Measurements from ENCODE around the gene GPATCH11. TPM values are rescaled to one million over a fixed set of nuclear protein-coding genes. Genes with fewer than 3 reads are reported as not detected.

The GPATCH11 gene
- polyA plus RNA-seq, 1 donor (not counting 4 experiments of a cell fraction or from before 2014, with no cell fraction given): 4.9 TPM

DNA sequence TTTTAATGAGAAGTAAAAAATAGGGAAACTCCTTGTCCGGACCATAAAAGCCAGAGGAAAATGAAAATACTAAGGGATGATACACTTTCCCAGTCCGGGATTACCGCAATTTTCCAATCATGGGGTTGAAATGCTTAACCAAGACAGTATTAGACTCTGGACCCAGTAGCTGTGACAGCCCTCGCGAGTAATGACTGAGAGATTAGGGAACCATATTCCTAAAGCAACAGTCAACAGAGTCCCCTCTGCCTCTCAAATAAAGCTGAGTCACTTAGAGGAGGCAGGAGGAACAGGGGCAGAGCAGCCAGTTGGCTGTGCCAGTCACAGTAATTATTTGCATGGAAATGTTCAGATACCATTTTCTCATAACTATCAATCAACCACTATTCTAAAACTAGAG is 34.8 kb downstream of the GPATCH11 start:
- Histone ChIP-seq H3K27me3 (ENCODE audit: control insufficient read depth, extremely low read depth, insufficient read depth, low read length) (no peaks in the 10 kb centered on the region), H3K9me3 (ENCODE audit: control insufficient read depth, low read depth, low read length) (no peaks in the 10 kb centered on the region), H3K27ac (ENCODE audit: control insufficient read depth, insufficient read depth, low read length) (no peak overlapping the region), H3K4me3 (ENCODE audit: control insufficient read depth in 2 of 3, extremely low read depth in 1 of 3, insufficient read depth in 2 of 3, low read depth in 1 of 3, low read length in 3 of 3) (no peak overlapping the region), H3K79me2 (ENCODE audit: control insufficient read depth, insufficient read depth, low read length) (no peaks in the 10 kb centered on the region), H3K9me1 (ENCODE audit: control insufficient read depth, extremely low read depth, insufficient read depth, low read length) (no peaks in the 10 kb centered on the region), H3K4me1 (ENCODE audit: control insufficient read depth, extremely low read depth, insufficient read depth, low read length) (no peaks in the 10 kb centered on the region), H3K9ac (ENCODE audit: control insufficient read depth, extremely low read depth, insufficient read depth, low read length) (no peak overlapping the region), H2AFZ (ENCODE audit: control insufficient read depth, low read length) (no peak overlapping the region), H4K20me1 (ENCODE audit: control insufficient read depth, extremely low read depth, insufficient read depth, low read length) (no peaks in the 10 kb centered on the region), H3K36me3 (ENCODE audit: control insufficient read depth in 2 of 2, extremely low read depth in 1 of 2, insufficient read depth in 2 of 2, low read length in 2 of 2) (peaks cover 6 to 19% of the 10 kb centered on the region in 2 experiments), H3K4me2 (ENCODE audit: control insufficient read depth, extremely low read depth, insufficient read depth, low read depth, low read length) (no peak overlapping the region)
- dilution Hi-C loops (cut with MboI; ENCODE audit: extremely low pct_ligation_motif_present, low sequenced_read_pairs): no loop called here
- FAIRE-seq (no peak), DNase-seq (ENCODE audit: low read depth, low spot score) (no peak)
- TF ChIP-seq EZH2 (IDR thresholded peaks at IDR 0.05; ENCODE audit: low read length): no peak
- TF ChIP-seq, protein P1, sequence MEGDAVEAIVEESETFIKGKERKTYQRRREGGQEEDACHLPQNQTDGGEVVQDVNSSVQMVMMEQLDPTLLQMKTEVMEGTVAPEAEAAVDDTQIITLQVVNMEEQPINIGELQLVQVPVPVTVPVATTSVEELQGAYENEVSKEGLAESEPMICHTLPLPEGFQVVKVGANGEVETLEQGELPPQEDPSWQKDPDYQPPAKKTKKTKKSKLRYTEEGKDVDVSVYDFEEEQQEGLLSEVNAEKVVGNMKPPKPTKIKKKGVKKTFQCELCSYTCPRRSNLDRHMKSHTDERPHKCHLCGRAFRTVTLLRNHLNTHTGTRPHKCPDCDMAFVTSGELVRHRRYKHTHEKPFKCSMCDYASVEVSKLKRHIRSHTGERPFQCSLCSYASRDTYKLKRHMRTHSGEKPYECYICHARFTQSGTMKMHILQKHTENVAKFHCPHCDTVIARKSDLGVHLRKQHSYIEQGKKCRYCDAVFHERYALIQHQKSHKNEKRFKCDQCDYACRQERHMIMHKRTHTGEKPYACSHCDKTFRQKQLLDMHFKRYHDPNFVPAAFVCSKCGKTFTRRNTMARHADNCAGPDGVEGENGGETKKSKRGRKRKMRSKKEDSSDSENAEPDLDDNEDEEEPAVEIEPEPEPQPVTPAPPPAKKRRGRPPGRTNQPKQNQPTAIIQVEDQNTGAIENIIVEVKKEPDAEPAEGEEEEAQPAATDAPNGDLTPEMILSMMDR (optimal IDR thresholded peaks at IDR 0.05 in 1 of 3, IDR thresholded peaks at IDR 0.05 in 1 of 3, conservative IDR thresholded peaks at IDR 0.05 in 1 of 3; ENCODE audit: extremely low read depth in 1 of 3, insufficient read depth in 2 of 3, low read length in 3 of 3): no peak

DNA sequence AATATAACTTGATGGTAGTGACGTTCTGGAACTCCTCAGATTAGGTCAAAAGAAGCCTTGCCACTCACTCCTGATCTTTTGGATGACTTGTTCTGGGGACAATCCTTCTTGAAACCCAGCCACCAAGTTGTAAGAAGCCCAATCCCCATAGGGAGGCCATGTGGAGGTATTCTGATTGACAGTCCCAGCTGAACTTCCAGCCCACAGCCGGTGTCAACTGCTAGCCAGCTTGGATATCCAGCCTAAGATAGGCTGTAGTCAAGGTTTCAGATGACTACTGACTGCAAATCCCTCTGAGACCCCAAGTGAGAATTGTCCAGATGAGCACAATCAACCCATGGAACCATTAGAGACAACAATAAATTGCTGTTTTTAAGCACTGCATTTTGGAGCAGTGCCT is 41.1 kb downstream of the GPATCH11 start:
- no peaks in the 10 kb centered on the region for H3K4me1 ChIP-seq (ENCODE audit: control insufficient read depth, extremely low read depth, insufficient read depth, low read length)
- H3K9me1 ChIP-seq (ENCODE audit: control insufficient read depth, extremely low read depth, insufficient read depth, low read length): no peaks in the 10 kb centered on the region
- peaks cover 16 to 26% of the 10 kb centered on the region in 2 experiments for H3K36me3 ChIP-seq (ENCODE audit: control insufficient read depth in 2 of 2, extremely low read depth in 1 of 2, insufficient read depth in 2 of 2, low read length in 2 of 2)
- H2AFZ ChIP-seq (ENCODE audit: control insufficient read depth, low read length): no peak overlapping the region
- no peaks in the 10 kb centered on the region for H3K27me3 ChIP-seq (ENCODE audit: control insufficient read depth, extremely low read depth, insufficient read depth, low read length)
- H3K4me2 ChIP-seq (ENCODE audit: control insufficient read depth, extremely low read depth, insufficient read depth, low read depth, low read length): no peak overlapping the region
- H4K20me1 ChIP-seq (ENCODE audit: control insufficient read depth, extremely low read depth, insufficient read depth, low read length): peaks cover 3% of the 10 kb centered on the region
- H3K79me2 ChIP-seq (ENCODE audit: control insufficient read depth, insufficient read depth, low read length): peaks cover 6% of the 10 kb centered on the region
- dilution Hi-C loops (cut with MboI; ENCODE audit: extremely low pct_ligation_motif_present, low sequenced_read_pairs): no loop called here
- no peak for DNase-seq (ENCODE audit: low read depth, low spot score)
- no peaks in the 10 kb centered on the region for H3K9me3 ChIP-seq (ENCODE audit: control insufficient read depth, low read depth, low read length)
- FAIRE-seq: no peak
- no peak overlapping the region for H3K4me3 ChIP-seq (ENCODE audit: control insufficient read depth in 2 of 3, extremely low read depth in 1 of 3, insufficient read depth in 2 of 3, low read depth in 1 of 3, low read length in 3 of 3)
- no peak for TF ChIP-seq EZH2 (IDR thresholded peaks at IDR 0.05; ENCODE audit: low read length)
- TF ChIP-seq, protein P1 (optimal IDR thresholded peaks at IDR 0.05 in 1 of 3, IDR thresholded peaks at IDR 0.05 in 1 of 3, conservative IDR thresholded peaks at IDR 0.05 in 1 of 3; ENCODE audit: extremely low read depth in 1 of 3, insufficient read depth in 2 of 3, low read length in 3 of 3): no peak
- H3K9ac ChIP-seq (ENCODE audit: control insufficient read depth, extremely low read depth, insufficient read depth, low read length): no peak overlapping the region
- no peak overlapping the region for H3K27ac ChIP-seq (ENCODE audit: control insufficient read depth, insufficient read depth, low read length)
